Astrocyte (in vitro differentiated cells and primary cell): ENCODE data around the gene HSD17B11.

Experiments
- EZH2 ChIP-seq: IDR thresholded peaks from 2 replicates; pipeline ENCODE4 v1.6.1; 2012; ENCODE audit warnings: mild to moderate bottlenecking, low read length, inconsistent platforms; ENCODE audit not compliant: insufficient read depth
- TF ChIP-seq, protein P1 (sequence below): IDR thresholded peaks from 2 replicates; pipeline ENCODE4 v1.5.1; 2011; ENCODE audit warnings: low read depth, mild to moderate bottlenecking, inconsistent platforms, low read length, moderate library complexity; ENCODE audit not compliant: insufficient read depth

DNA sequence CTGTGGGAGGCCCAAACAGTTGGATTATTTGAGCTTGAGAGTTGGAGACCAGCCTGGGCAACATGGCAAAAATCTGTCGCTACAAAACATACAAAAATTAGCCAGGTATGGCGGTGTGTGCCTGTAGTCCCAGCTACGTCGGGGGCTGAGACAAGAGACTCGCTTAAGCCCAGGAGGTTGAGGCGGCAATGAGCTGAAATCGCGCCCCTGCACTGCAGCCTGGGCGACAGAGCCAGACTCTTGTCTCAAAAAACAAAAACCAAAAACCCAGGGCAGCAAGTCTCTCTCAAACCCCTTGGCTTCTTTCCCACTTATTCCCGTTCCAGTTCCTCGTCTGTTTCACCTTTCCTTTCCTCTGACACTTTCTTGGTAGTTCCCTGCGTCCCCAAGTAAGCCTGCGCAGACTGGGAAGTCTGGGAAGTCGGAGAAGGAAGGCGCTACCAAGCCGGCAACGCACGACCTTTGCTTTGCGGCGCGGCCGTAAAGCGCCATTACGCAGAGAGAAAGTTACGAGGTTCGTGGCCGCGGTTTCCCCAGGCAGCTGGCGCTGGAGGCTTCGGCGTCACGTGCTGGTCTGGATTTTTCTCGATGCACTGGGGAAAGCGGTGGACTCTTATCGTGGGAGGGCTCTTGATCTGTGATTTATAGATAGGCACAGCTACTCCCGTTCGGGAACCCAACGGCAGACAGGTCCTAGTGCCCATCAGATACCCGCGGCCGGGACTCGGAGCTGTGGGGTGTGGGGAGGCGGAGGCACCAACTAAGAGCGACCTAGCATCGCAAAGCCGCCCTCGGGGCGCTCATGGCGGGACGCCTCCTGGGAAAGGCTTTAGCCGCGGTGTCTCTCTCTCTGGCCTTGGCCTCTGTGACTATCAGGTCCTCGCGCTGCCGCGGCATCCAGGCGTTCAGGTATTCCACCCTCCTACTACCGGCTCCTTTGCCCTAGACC lies 31.4 kb upstream of the HSD17B11 start, which contains the start of gene NUDT9:
- no peak for TF ChIP-seq EZH2
- TF ChIP-seq, protein P1, sequence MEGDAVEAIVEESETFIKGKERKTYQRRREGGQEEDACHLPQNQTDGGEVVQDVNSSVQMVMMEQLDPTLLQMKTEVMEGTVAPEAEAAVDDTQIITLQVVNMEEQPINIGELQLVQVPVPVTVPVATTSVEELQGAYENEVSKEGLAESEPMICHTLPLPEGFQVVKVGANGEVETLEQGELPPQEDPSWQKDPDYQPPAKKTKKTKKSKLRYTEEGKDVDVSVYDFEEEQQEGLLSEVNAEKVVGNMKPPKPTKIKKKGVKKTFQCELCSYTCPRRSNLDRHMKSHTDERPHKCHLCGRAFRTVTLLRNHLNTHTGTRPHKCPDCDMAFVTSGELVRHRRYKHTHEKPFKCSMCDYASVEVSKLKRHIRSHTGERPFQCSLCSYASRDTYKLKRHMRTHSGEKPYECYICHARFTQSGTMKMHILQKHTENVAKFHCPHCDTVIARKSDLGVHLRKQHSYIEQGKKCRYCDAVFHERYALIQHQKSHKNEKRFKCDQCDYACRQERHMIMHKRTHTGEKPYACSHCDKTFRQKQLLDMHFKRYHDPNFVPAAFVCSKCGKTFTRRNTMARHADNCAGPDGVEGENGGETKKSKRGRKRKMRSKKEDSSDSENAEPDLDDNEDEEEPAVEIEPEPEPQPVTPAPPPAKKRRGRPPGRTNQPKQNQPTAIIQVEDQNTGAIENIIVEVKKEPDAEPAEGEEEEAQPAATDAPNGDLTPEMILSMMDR: no peak
